ENCODE measurements around the gene NFYC. TPM values are rescaled to one million over a fixed set of nuclear protein-coding genes. Genes with fewer than 3 reads are reported as not detected.

The NFYC gene
- total RNA-seq, 1 donor from 2014 or later, result 75.9 TPM

GRCh38 chr1:40649592-40649930, 41.9 kb upstream of the NFYC start:
- no peak for DNase-seq (ENCODE audit: low spot score in 2 of 2)
- Histone ChIP-seq H3K36me3 (peaks cover 4 to 7% of the 10 kb centered on the region in 2 donors), H3K27ac (no peak overlapping the region), H3K4me3 (no peak overlapping the region), H3K27me3 (no peaks in the 10 kb centered on the region), H3K4me1 (peaks cover 0 to 3% of the 10 kb centered on the region in 2 donors), H3K9me3 (no peaks in the 10 kb centered on the region)
- intact Hi-C loops (cut with DNase I), result no loop called here
- TF ChIP-seq CTCF (IDR thresholded peaks at IDR 0.05), result no peak

DNA sequence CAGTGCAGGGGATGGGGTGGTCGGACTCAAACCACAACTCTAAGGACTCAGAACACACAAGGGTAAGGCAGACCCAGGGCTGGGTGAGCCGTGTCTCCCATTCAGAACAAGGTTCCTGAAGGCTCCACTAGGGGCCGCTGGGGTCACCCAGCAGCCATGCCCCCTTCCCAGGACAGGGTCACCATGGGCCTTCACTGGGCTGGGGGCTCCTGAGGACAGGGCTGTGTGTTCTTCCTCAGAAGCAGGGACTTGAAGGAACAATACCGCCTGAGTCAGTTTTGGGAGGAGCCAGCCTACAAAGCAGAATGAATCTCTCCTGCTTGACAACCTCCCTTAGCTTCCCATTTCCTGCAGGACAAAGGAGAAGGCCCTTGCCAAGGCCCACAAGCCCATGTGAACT, 41.4 kb upstream of the NFYC start:
- H3K27ac ChIP-seq, result no peak overlapping the region
- intact Hi-C loops (cut with DNase I), result no loop called here
- TF ChIP-seq CTCF (IDR thresholded peaks at IDR 0.05), result no peak

DNA sequence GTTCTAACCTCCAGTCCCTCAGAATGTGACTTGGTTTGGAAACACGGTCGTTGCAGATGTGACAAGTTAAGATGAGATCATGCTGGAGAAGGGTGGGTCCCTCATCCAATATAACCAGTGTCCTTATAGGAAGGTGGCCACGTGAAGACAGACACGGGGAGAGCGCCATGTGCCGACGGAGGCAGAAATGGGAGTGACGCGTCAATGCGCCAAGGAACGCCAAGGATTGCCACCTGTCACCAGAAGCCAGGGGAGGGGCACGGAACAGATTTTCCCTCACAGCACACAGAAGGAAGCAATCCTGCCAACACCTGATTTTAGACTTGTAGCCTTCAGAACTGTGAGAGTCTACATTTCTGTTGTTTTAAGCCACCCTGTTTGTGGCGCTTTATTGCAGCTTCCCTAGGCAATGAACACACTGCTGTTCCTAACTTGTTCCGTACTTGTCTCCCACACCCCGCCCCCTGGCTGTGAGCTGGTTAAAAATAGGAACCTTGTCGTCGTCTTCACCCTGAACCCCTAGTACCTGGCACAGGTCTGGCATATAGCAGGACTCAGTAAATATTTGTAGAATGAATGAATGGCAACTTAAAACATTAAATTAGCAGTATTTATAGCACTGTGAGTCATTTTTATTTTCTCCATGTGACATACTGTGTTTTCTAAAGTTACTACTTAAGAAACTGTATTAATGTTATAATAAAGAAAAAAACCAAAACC, 40.2 kb upstream of the NFYC start:
- Histone ChIP-seq H3K4me3 (no peak overlapping the region), H3K4me1 (peaks cover 0 to 3% of the 10 kb centered on the region in 2 donors), H3K27ac (no peak overlapping the region), H3K36me3 (no peaks in the 10 kb centered on the region), H3K9me3 (no peaks in the 10 kb centered on the region), H3K27me3 (no peaks in the 10 kb centered on the region)
- intact Hi-C loops (cut with DNase I), result no loop called here
- no peak for DNase-seq (ENCODE audit: low spot score in 2 of 2)
- no peak for TF ChIP-seq CTCF (IDR thresholded peaks at IDR 0.05)

More for the DNA sequence above, 41.4 kb upstream of the NFYC start:
- H3K27me3 ChIP-seq, result no peaks in the 10 kb centered on the region
- no peak overlapping the region for H3K4me3 ChIP-seq
- H3K36me3 ChIP-seq, result peaks cover under 1 to 5% of the 10 kb centered on the region in 2 donors
- peaks cover 0 to 3% of the 10 kb centered on the region in 2 donors for H3K4me1 ChIP-seq
- no peak for DNase-seq (ENCODE audit: low spot score in 2 of 2)
- H3K9me3 ChIP-seq, result no peaks in the 10 kb centered on the region

- Histone ChIP-seq H3K27ac (no peak overlapping the region), H3K36me3 (no peaks in the 10 kb centered on the region), H3K27me3 (no peaks in the 10 kb centered on the region), H3K9me3 (no peaks in the 10 kb centered on the region), H3K4me1 (peaks cover 0 to 3% of the 10 kb centered on the region in 2 donors), H3K4me3 (no peak overlapping the region)
- intact Hi-C loops (cut with DNase I), result no loop called here
- no peak for TF ChIP-seq CTCF (IDR thresholded peaks at IDR 0.05)
- no peak for DNase-seq (ENCODE audit: low spot score in 2 of 2)
Observed at GRCh38 chr1:40652468-40652867, 39.0 kb upstream of the NFYC start.

GRCh38 chr1:40652979-40653378, 38.5 kb upstream of the NFYC start:
- Histone ChIP-seq H3K36me3 (no peaks in the 10 kb centered on the region), H3K9me3 (no peaks in the 10 kb centered on the region), H3K27ac (no peak overlapping the region), H3K4me1 (peaks cover 0 to 3% of the 10 kb centered on the region in 2 donors), H3K4me3 (no peak overlapping the region), H3K27me3 (no peaks in the 10 kb centered on the region)
- intact Hi-C loops (cut with DNase I), result no loop called here
- no peak for TF ChIP-seq CTCF (IDR thresholded peaks at IDR 0.05)
- DNase-seq (ENCODE audit: low spot score in 2 of 2), result no peak
